ENCODE measurements around the gene TMCO2.

The TMCO2 gene

DNA sequence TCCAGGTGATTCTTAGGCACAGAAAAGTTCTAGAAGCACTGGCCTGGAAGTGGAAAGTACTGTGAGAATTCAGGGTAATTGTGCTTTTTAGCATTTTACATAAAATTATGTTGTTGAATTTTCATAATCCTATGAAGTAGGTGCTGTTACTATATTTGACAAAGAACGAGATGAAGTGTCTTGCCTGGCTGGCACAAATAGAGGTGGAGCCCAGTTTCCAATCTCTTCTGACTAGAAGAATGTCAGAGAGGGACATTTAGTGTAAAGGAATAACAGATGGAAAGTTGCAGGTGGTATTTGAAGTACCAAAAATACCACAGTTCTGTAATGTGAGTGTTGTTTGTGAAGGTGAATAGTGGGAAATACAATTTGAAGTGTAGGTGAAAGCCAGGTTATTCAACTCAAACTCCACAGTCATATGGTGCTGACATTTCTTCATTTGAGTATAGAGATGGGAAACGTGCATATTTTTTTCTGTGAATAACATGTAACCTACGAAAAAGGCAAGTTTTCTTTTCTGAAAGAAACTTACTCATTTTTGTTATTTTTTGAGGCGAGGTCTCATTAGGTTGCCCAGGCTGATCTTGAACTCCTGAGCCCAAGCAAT lies 3.5 kb upstream of the TMCO2 start:
- DNase-seq (no peak), ATAC-seq (ENCODE audit: insufficient read depth, low read depth) (no peak)
- Histone ChIP-seq H3K79me2 (ENCODE audit: insufficient read depth, low read length) (no peaks in the 10 kb centered on the region), H3K9me3 (ENCODE audit: insufficient read depth, low read length, severe bottlenecking) (no peaks in the 10 kb centered on the region), H3K4me1 (ENCODE audit: insufficient read depth, low read length) (no peaks in the 10 kb centered on the region), H4K20me1 (ENCODE audit: insufficient read depth, low read length) (no peaks in the 10 kb centered on the region), H3K36me3 (ENCODE audit: insufficient read depth, low read length) (peaks cover 3% of the 10 kb centered on the region; the same call in 1 of the 2 replicates), H3K4me2 (ENCODE audit: insufficient read depth, low read length) (no peak overlapping the region), H3K9ac (ENCODE audit: low read depth, low read length) (no peak overlapping the region), H3K27ac (ENCODE audit: low read length) (no peak overlapping the region), H3K4me3 (ENCODE audit: low read depth in 1 of 2, low read length in 2 of 2) (no peak overlapping the region), H2AFZ (ENCODE audit: low read depth, low read length) (no peak overlapping the region), H3K27me3 (ENCODE audit: insufficient read depth, low read length, poor library complexity) (no peaks in the 10 kb centered on the region)
- TF ChIP-seq, protein P1, sequence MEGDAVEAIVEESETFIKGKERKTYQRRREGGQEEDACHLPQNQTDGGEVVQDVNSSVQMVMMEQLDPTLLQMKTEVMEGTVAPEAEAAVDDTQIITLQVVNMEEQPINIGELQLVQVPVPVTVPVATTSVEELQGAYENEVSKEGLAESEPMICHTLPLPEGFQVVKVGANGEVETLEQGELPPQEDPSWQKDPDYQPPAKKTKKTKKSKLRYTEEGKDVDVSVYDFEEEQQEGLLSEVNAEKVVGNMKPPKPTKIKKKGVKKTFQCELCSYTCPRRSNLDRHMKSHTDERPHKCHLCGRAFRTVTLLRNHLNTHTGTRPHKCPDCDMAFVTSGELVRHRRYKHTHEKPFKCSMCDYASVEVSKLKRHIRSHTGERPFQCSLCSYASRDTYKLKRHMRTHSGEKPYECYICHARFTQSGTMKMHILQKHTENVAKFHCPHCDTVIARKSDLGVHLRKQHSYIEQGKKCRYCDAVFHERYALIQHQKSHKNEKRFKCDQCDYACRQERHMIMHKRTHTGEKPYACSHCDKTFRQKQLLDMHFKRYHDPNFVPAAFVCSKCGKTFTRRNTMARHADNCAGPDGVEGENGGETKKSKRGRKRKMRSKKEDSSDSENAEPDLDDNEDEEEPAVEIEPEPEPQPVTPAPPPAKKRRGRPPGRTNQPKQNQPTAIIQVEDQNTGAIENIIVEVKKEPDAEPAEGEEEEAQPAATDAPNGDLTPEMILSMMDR (IDR thresholded peaks at IDR 0.05; ENCODE audit: borderline replicate concordance, extremely low read depth, low read length, poor library complexity, severe bottlenecking) = no peak
- TF ChIP-seq EZH2 (IDR thresholded peaks at IDR 0.05; ENCODE audit: borderline replicate concordance, low read depth, low read length, severe bottlenecking) = no peak

DNA sequence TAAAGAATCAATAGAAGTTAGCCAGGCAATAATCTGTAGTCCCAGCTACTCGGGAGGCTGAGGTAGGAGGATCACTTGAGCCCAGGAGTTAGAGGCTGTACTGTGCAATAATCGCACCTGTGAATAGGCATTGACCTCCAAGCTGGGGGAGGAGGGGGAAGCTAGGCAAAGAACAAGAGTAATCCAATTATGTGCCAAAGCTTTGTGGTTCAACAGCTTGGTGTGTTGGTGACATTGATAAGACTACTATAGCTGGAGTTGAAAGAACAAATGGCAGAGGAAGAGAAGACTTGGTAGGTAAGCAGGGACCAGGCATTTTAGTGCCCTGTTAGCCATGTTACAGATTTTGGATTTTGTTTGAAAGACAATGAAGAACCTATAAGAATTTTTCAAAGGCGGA lies 2.1 kb upstream of the TMCO2 start:
- no peak overlapping the region for H3K4me2 ChIP-seq (ENCODE audit: insufficient read depth, low read length)
- DNase-seq (no peak), ATAC-seq (ENCODE audit: insufficient read depth, low read depth) (no peak)
- no peaks in the 10 kb centered on the region for H3K4me1 ChIP-seq (ENCODE audit: insufficient read depth, low read length)
- no peaks in the 10 kb centered on the region for H3K27me3 ChIP-seq (ENCODE audit: insufficient read depth, low read length, poor library complexity)
- no peaks in the 10 kb centered on the region for H3K9me3 ChIP-seq (ENCODE audit: insufficient read depth, low read length, severe bottlenecking)
- no peaks in the 10 kb centered on the region for H3K79me2 ChIP-seq (ENCODE audit: insufficient read depth, low read length)
- TF ChIP-seq, protein P1 (IDR thresholded peaks at IDR 0.05; ENCODE audit: borderline replicate concordance, extremely low read depth, low read length, poor library complexity, severe bottlenecking) = no peak
- TF ChIP-seq EZH2 (IDR thresholded peaks at IDR 0.05; ENCODE audit: borderline replicate concordance, low read depth, low read length, severe bottlenecking) = no peak
- H2AFZ ChIP-seq (ENCODE audit: low read depth, low read length) = no peak overlapping the region
- no peaks in the 10 kb centered on the region for H3K36me3 ChIP-seq (ENCODE audit: insufficient read depth, low read length)
- no peak overlapping the region for H3K9ac ChIP-seq (ENCODE audit: low read depth, low read length)
- no peak overlapping the region for H3K4me3 ChIP-seq (ENCODE audit: low read depth in 1 of 2, low read length in 2 of 2)
- no peaks in the 10 kb centered on the region for H4K20me1 ChIP-seq (ENCODE audit: insufficient read depth, low read length)
- H3K27ac ChIP-seq (ENCODE audit: low read length) = no peak overlapping the region

DNA sequence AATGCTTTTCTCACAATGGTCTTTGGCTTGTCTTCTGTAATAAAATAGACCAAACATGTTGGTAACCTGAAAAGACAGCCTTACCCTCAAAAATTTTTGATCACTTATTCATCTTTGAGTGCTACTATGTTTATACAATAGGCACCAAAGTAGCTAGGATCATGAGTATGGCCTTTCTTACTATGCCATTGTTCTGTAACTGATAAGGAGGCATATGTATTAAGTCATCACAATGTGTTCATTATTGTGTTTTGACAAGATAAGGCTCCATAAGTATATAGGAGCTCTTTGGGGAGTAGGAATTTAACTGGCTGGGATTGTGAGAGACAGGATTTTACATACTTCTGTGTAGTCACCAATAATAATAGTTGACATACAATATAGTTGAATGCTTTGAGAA lies 675 bp downstream of the TMCO2 start:
- no peaks in the 10 kb centered on the region for H4K20me1 ChIP-seq (ENCODE audit: insufficient read depth, low read length)
- no peaks in the 10 kb centered on the region for H3K9me3 ChIP-seq (ENCODE audit: insufficient read depth, low read length, severe bottlenecking)
- ATAC-seq (ENCODE audit: insufficient read depth, low read depth) (no peak), DNase-seq (no peak)
- no peak for TF ChIP-seq EZH2 (IDR thresholded peaks at IDR 0.05; ENCODE audit: borderline replicate concordance, low read depth, low read length, severe bottlenecking)
- TF ChIP-seq, protein P1 (IDR thresholded peaks at IDR 0.05; ENCODE audit: borderline replicate concordance, extremely low read depth, low read length, poor library complexity, severe bottlenecking) = no peak
- no peak overlapping the region for H2AFZ ChIP-seq (ENCODE audit: low read depth, low read length)
- no peak overlapping the region for H3K9ac ChIP-seq (ENCODE audit: low read depth, low read length)
- no peaks in the 10 kb centered on the region for H3K79me2 ChIP-seq (ENCODE audit: insufficient read depth, low read length)
- no peaks in the 10 kb centered on the region for H3K36me3 ChIP-seq (ENCODE audit: insufficient read depth, low read length)
- H3K4me3 ChIP-seq (ENCODE audit: low read depth in 1 of 2, low read length in 2 of 2) = no peak overlapping the region
- H3K27me3 ChIP-seq (ENCODE audit: insufficient read depth, low read length, poor library complexity) = no peaks in the 10 kb centered on the region
- H3K4me2 ChIP-seq (ENCODE audit: insufficient read depth, low read length) = no peak overlapping the region
- H3K4me1 ChIP-seq (ENCODE audit: insufficient read depth, low read length) = no peaks in the 10 kb centered on the region
- no peak overlapping the region for H3K27ac ChIP-seq (ENCODE audit: low read length)
